Adrenal gland (tissue), 5 donors: ENCODE results near the gene KARS1.

Experiments used
- CTCF ChIP-seq, 6 experiments: fragments of 450-650 bp in 4 of 6; fragments of 200-600 bp in 2 of 6; sonication (generic) in 1 of 6; IDR thresholded peaks; 1 replicate in 5 of 6; 2 replicates in 1 of 6; pipeline versions ENCODE4 v1.5.1 to v1.8.0; 2016 to 2021; ENCODE audit warnings: antibody characterized with exemption in 6 of 6, mild to moderate bottlenecking in 2 of 6, moderate library complexity in 1 of 6
- POLR2A ChIP-seq, 2 donors: fragments of 450-650 bp; IDR thresholded peaks; one replicate each; pipeline ENCODE4 v1.6.1; 2017; ENCODE audit warnings: antibody characterized with exemption in 2 of 2, mild to moderate bottlenecking in 2 of 2, moderate library complexity in 1 of 2
- donor health status: DM: no; HTN: no; CAD: no.

GRCh38 chr16:75621170-75621477 lies 26.3 kb downstream of the KARS1 start:
- TF ChIP-seq CTCF (IDR thresholded peaks at IDR 0.05) (peak in 2 of 6 experiments; percentile 26), POLR2A (IDR thresholded peaks at IDR 0.05) (no peak)
